PC-9 (cell line): ENCODE results near the gene GDPD3. TPM values are rescaled to one million over a fixed set of nuclear protein-coding genes. Genes with fewer than 3 reads are reported as not detected.

Source experiments
- BruUV-seq: library from RNA; stranded (reverse); fragments of 400-500 nt; replicated peaks from 2 replicates; lab custom pipeline; 2021; lab: Mats Ljungman, UMichigan
- CTCF ChIA-PET: fragments of 300-600 bp; sonication (Branson Sonifier 250); formaldehyde crosslinking; loops from one replicate; lab custom pipeline; 2022; ENCODE audit warnings: antibody characterized with exemption; lab: Charles Lee
- POLR2A ChIA-PET: fragments of 300-600 bp; sonication (Branson Sonifier 250); formaldehyde crosslinking; loops from one replicate; lab custom pipeline; 2022; ENCODE audit warnings: antibody characterized with exemption; ENCODE audit not compliant: unreplicated experiment; lab: Charles Lee
- DNase-seq, 2 experiments: peaks; one replicate each; pipeline versions ENCODE4 v3.0.0 to v3.0.0-alpha.2; 2015 to 2022; ENCODE audit warnings: mixed read lengths in 1 of 2
- H2AFZ ChIP-seq: fragments of 200-600 bp; sonication (generic); 2 replicates; pipeline ENCODE4 v1.8.1; 2017; ENCODE audit warnings: antibody characterized with exemption
- H3F3A ChIP-seq: fragments of 200-600 bp; sonication (generic); 2 replicates; pipeline ENCODE4 v1.8.1; 2017; ENCODE audit warnings: antibody characterized with exemption, mild to moderate bottlenecking, low read depth; ENCODE audit not compliant: insufficient read depth
- H3K27ac ChIP-seq: fragments of 200-600 bp; sonication (generic); 2 replicates; pipeline ENCODE4 v1.6.1; 2016; ENCODE audit warnings: mixed run types
- H3K27me3 ChIP-seq: fragments of 200-600 bp; sonication (generic); 2 replicates; pipeline ENCODE4 v1.6.1; 2016; ENCODE audit warnings: low read depth, mixed run types; ENCODE audit not compliant: insufficient read depth
- H3K36me3 ChIP-seq: fragments of 200-600 bp; sonication (generic); 2 replicates; pipeline ENCODE4 v1.6.1; 2016; ENCODE audit warnings: low read depth, mixed run types
- H3K4me1 ChIP-seq: fragments of 200-600 bp; sonication (generic); replicated peaks from 2 replicates; pipeline ENCODE4 v1.6.1; 2016; ENCODE audit warnings: mixed run types; ENCODE audit not compliant: insufficient read depth
- H3K4me2 ChIP-seq: fragments of 200-600 bp; sonication (generic); 2 replicates; pipeline ENCODE4 v1.6.1; 2017; ENCODE audit warnings: mixed run types
- H3K4me3 ChIP-seq: fragments of 200-600 bp; sonication (generic); 2 replicates; pipeline ENCODE4 v1.6.1; 2016; ENCODE audit warnings: mixed run types
- H3K79me2 ChIP-seq: fragments of 200-600 bp; sonication (generic); 2 replicates; pipeline ENCODE4 v1.6.1; 2017; ENCODE audit warnings: low read depth, mixed run types
- H3K9me2 ChIP-seq: fragments of 200-600 bp; sonication (generic); 2 replicates; pipeline ENCODE4 v1.8.1; 2017; ENCODE audit warnings: mild to moderate bottlenecking; ENCODE audit not compliant: insufficient read depth
- H3K9me3 ChIP-seq: fragments of 200-600 bp; sonication (generic); 2 replicates; pipeline ENCODE4 v1.8.1; 2016; ENCODE audit warnings: low read depth; ENCODE audit not compliant: insufficient read depth
- H4K20me1 ChIP-seq: fragments of 200-600 bp; sonication (generic); 2 replicates; pipeline ENCODE4 v1.8.1; 2017; ENCODE audit not compliant: insufficient read depth
- CTCF ChIP-seq: fragments of 200-600 bp; sonication (generic); conservative IDR thresholded peaks from 2 replicates; pipeline ENCODE4 v1.6.1; 2017; ENCODE audit warnings: mixed run types, antibody characterized with exemption, mild to moderate bottlenecking, moderate library complexity
- EZH2 ChIP-seq: fragments of 200-600 bp; sonication (generic); IDR thresholded peaks from 2 replicates; pipeline ENCODE4 v1.8.0; 2017; ENCODE audit warnings: antibody characterized with exemption, low read depth
- intact Hi-C: fragments of 100-400 bp; cut with micrococcal nuclease; formaldehyde crosslinking; loops from one replicate; pipeline ENCODE4 v1.10.0; 2022; ENCODE audit not compliant: unreplicated experiment
- total RNA-seq: library from RNA; stranded (reverse); gene quantifications from 2 replicates; pipeline ENCODE4 v1.2.3, GENCODE V29; 2021

GDPD3 gene
- total RNA-seq, 1 experiment from 2014 or later: 27.5 TPM

GRCh38 chr16:30085247-30085646 lies 28.1 kb downstream of the GDPD3 start:
- H4K20me1 ChIP-seq: peaks cover 6% of the 10 kb centered on the region
- no peak overlapping the region for H3K4me3 ChIP-seq
- H3K79me2 ChIP-seq: peaks cover 10% of the 10 kb centered on the region; the same call in 1 of the 2 replicates
- H3F3A ChIP-seq: peaks cover 60% of the 10 kb centered on the region
- no peak for TF ChIP-seq EZH2
- TF ChIP-seq CTCF: no peak
- no peaks in the 10 kb centered on the region for H3K9me3 ChIP-seq
- peaks cover 19% of the 10 kb centered on the region; the same call in 1 of the 2 replicates for H3K36me3 ChIP-seq
- no peak overlapping the region for H3K27ac ChIP-seq
- intact Hi-C loops: no loop called here
- no peak overlapping the region for H2AFZ ChIP-seq
- H3K4me2 ChIP-seq: no peak overlapping the region
- CTCF ChIA-PET: no interaction called here
- BruUV-seq: no TSS peak
- peaks cover 18% of the 10 kb centered on the region for H3K4me1 ChIP-seq
- no peak for DNase-seq
- H3K9me2 ChIP-seq: no peaks in the 10 kb centered on the region
- POLR2A ChIA-PET: interaction anchor here (0.6 kb wide), 2 partner anchors 12 to 1418 kb away, joined by 3 to 16 read pairs; no protein-coding TSS in a partner anchor
- H3K27me3 ChIP-seq: no peaks in the 10 kb centered on the region

GRCh38 chr16:30084816-30085159 lies 28.5 kb downstream of the GDPD3 start:
- H3K36me3 ChIP-seq: peaks cover 21% of the 10 kb centered on the region; the same call in 1 of the 2 replicates
- H3F3A ChIP-seq: peaks cover 57% of the 10 kb centered on the region
- H4K20me1 ChIP-seq: peaks cover 11% of the 10 kb centered on the region
- TF ChIP-seq CTCF (no peak), EZH2 (no peak)
- H3K4me3 ChIP-seq: no peak overlapping the region
- no peak for DNase-seq
- no peak overlapping the region for H2AFZ ChIP-seq
- intact Hi-C loops: no loop called here
- BruUV-seq: no TSS peak
- peaks cover 16% of the 10 kb centered on the region for H3K4me1 ChIP-seq
- H3K27me3 ChIP-seq: no peaks in the 10 kb centered on the region
- ChIA-PET POLR2A (interaction anchor here (0.6 kb wide), 1 partner anchor 1419 kb away, joined by 3 read pairs; no protein-coding TSS in a partner anchor), CTCF (no interaction called here)
- H3K9me3 ChIP-seq: no peaks in the 10 kb centered on the region
- H3K4me2 ChIP-seq: no peak overlapping the region
- peaks cover 13% of the 10 kb centered on the region for H3K79me2 ChIP-seq
- H3K27ac ChIP-seq: no peak overlapping the region
- no peaks in the 10 kb centered on the region for H3K9me2 ChIP-seq

GRCh38 chr16:30084096-30084815 lies 29.1 kb downstream of the GDPD3 start:
- no peak for DNase-seq
- intact Hi-C loops: no loop called here
- peaks cover 11% of the 10 kb centered on the region for H3K4me1 ChIP-seq
- no peak overlapping the region for H3K4me3 ChIP-seq
- H4K20me1 ChIP-seq: peaks cover 16% of the 10 kb centered on the region
- H3K27ac ChIP-seq: no peak overlapping the region
- ChIA-PET POLR2A (no interaction called here), CTCF (no interaction called here)
- H3K9me2 ChIP-seq: no peaks in the 10 kb centered on the region
- H3K4me2 ChIP-seq: no peak overlapping the region
- TF ChIP-seq EZH2 (no peak), CTCF (no peak)
- H3K9me3 ChIP-seq: no peaks in the 10 kb centered on the region
- H3F3A ChIP-seq: peaks cover 52% of the 10 kb centered on the region
- peaks cover 18% of the 10 kb centered on the region for H3K79me2 ChIP-seq
- no TSS peak for BruUV-seq
- no peaks in the 10 kb centered on the region for H3K27me3 ChIP-seq
- no peak overlapping the region for H2AFZ ChIP-seq
- H3K36me3 ChIP-seq: peaks cover 25% of the 10 kb centered on the region; the same call in 1 of the 2 replicates
